HepG2 (cell line): ENCODE results near the gene KCNMA1. TPM values are rescaled to one million over a fixed set of nuclear protein-coding genes. Genes with fewer than 3 reads are reported as not detected.

Experiments
- ATAC-seq: fragments of 200-7000 bp; cut with Tn5 transposase; 3 replicates; pipeline ENCODE4 v1.9.1; 2020; ENCODE audit warnings: mild to moderate bottlenecking, moderate library complexity
- BruUV-seq: library from RNA; stranded (reverse); fragments of 400-500 nt; replicated peaks from 2 replicates; lab custom pipeline; 2021; lab: Mats Ljungman, UMichigan
- CTCF ChIA-PET: fragments of 300-600 bp; formaldehyde crosslinking; extraction: SDS; loops from one replicate; lab custom pipeline; 2021; ENCODE audit warnings: low total read pairs, inconsistent platforms, low intra/inter-chr PET ratio; lab: Yijun Ruan, JAX
- POLR2A ChIA-PET: fragments of 350-600 bp; sonication (Branson Sonifier 250); formaldehyde crosslinking; loops from one replicate; lab custom pipeline; 2020; ENCODE audit warnings: antibody characterized with exemption, inconsistent platforms; lab: Yijun Ruan, JAX
- DNase-seq: peaks from one replicate; pipeline ENCODE4 v3.0.0-alpha.2; 2015; ENCODE audit warnings: low spot score
- FAIRE-seq: peaks from 3 replicates; lab custom pipeline; 2011; peaks lifted over from hg19 to GRCh38; lab: Jason Lieb, UNC
- H2AFZ ChIP-seq: one replicate; pipeline ENCODE4 v1.6.1; 2011; ENCODE audit warnings: low read length, inconsistent platforms
- H3K27ac ChIP-seq: fragments of 300-600 bp; 3 replicates; pipeline ENCODE4 v1.8.0; 2011; ENCODE audit warnings: mixed run types, mild to moderate bottlenecking, mixed read lengths, low read length, inconsistent platforms; ENCODE audit not compliant: insufficient read depth; ENCODE audit errors: extremely low read length
- H3K27me3 ChIP-seq, 2 experiments: fragments of 200-600 bp in 1 of 2; 2 replicates in 1 of 2; 3 replicates in 1 of 2; pipeline versions ENCODE4 v1.6.0 to v1.8.0; 2011; ENCODE audit warnings: low read length in 2 of 2, mild to moderate bottlenecking in 2 of 2, moderate library complexity in 2 of 2, inconsistent platforms in 1 of 2; ENCODE audit not compliant: insufficient read depth in 2 of 2, control insufficient read depth in 1 of 2
- H3K36me3 ChIP-seq, 2 experiments: fragments of 200-600 bp in 1 of 2; replicated peaks in 1 of 2; 2 replicates in 1 of 2; 3 replicates in 1 of 2; pipeline versions ENCODE4 v1.5.1 to v1.8.0; 2011; ENCODE audit warnings: low read length in 2 of 2, inconsistent platforms in 1 of 2; ENCODE audit not compliant: insufficient read depth in 2 of 2, control insufficient read depth in 1 of 2
- H3K4me1 ChIP-seq: 2 replicates; pipeline ENCODE4 v1.5.1; 2012; ENCODE audit warnings: low read length, inconsistent platforms; ENCODE audit not compliant: insufficient read depth
- H3K4me2 ChIP-seq: 2 replicates; pipeline ENCODE4 v1.6.0; 2011; ENCODE audit warnings: low read depth, low read length, inconsistent platforms
- H3K4me3 ChIP-seq, 3 experiments: fragments of 200-600 bp in 1 of 3; sonication (generic), shearing (Covaris generic) in 1 of 3; replicated peaks in 1 of 3; 2 replicates each; pipeline ENCODE4 v1.5.1; 2011 to 2016; ENCODE audit warnings: low read length in 3 of 3, inconsistent platforms in 2 of 3, low read depth in 2 of 3, mild to moderate bottlenecking in 2 of 3, control low read depth in 1 of 3, mixed read lengths in 1 of 3; ENCODE audit not compliant: insufficient read depth in 1 of 3
- H3K79me2 ChIP-seq: one replicate; pipeline ENCODE4 v1.6.1; 2011; ENCODE audit warnings: low read length, inconsistent platforms; ENCODE audit not compliant: insufficient read depth
- H3K9ac ChIP-seq: 2 replicates; pipeline ENCODE4 v1.6.0; 2011; ENCODE audit warnings: mild to moderate bottlenecking, low read depth, low read length, inconsistent platforms; ENCODE audit not compliant: insufficient read depth
- H3K9me3 ChIP-seq: 2 replicates; pipeline ENCODE4 v1.5.1; 2012; ENCODE audit warnings: mild to moderate bottlenecking, low read length
- H4K20me1 ChIP-seq: 2 replicates; pipeline ENCODE4 v1.6.0; 2011; ENCODE audit warnings: inconsistent platforms, mild to moderate bottlenecking, low read length, moderate library complexity; ENCODE audit not compliant: insufficient read depth
- CBFB ChIP-seq: sonication (generic); formaldehyde crosslinking; IDR thresholded peaks from 2 replicates; pipeline ENCODE4 v1.4.0; 2020; ENCODE audit warnings: missing genetic modification reagents
- CCDC6 ChIP-seq: sonication (generic); formaldehyde crosslinking; IDR thresholded peaks from 2 replicates; pipeline ENCODE4 v1.8.1; 2022; ENCODE audit warnings: mild to moderate bottlenecking, missing genetic modification reagents, moderate library complexity
- MYC ChIP-seq: sonication (generic); formaldehyde crosslinking; IDR thresholded peaks from 2 replicates; pipeline ENCODE4 v1.9.0; 2021; ENCODE audit warnings: missing genetic modification reagents, borderline replicate concordance
- PBX3 ChIP-seq: sonication (generic); formaldehyde crosslinking; IDR thresholded peaks from 2 replicates; pipeline ENCODE4 v1.8.1; 2023; ENCODE audit warnings: missing genetic modification reagents, inconsistent platforms, borderline replicate concordance
- ZNF101 ChIP-seq: sonication (generic); formaldehyde crosslinking; IDR thresholded peaks from 2 replicates; pipeline ENCODE4 v1.4.0; 2020; ENCODE audit warnings: mild to moderate bottlenecking, low read depth, missing genetic modification reagents, borderline replicate concordance
- ZNF709 ChIP-seq: sonication (generic); formaldehyde crosslinking; IDR thresholded peaks from 2 replicates; pipeline ENCODE4 v1.5.0; 2020; ENCODE audit warnings: mild to moderate bottlenecking, missing genetic modification reagents
- ZNF891 ChIP-seq: sonication (generic); formaldehyde crosslinking; IDR thresholded peaks from 2 replicates; pipeline ENCODE4 v1.5.0; 2020; ENCODE audit warnings: mild to moderate bottlenecking, missing genetic modification reagents
- WGBS: methylation state at CpG from one replicate; pipeline ENCODE4 v1.1.6; 2017; ENCODE audit warnings: low lambda C conversion rate; 5-methylcytosine and 5-hydroxymethylcytosine counted together
- in situ Hi-C: cut with HindIII; loops from 2 replicates; pipeline ENCODE4 v1.10.0; 2017; ENCODE audit warnings: low pct_unique_long_range_greater_than_20kb; ENCODE audit not compliant: extremely low pct_ligation_motif_present
- intact Hi-C: fragments of 100-400 bp; cut with micrococcal nuclease; formaldehyde crosslinking; loops from one replicate; pipeline ENCODE4 v1.10.0; 2022; ENCODE audit not compliant: unreplicated experiment
- polyA plus RNA-seq, 8 experiments: library from polyadenylated mRNA; depleted of rRNA in 3 of 8; stranded (reverse) in 7 of 8; unstranded in 1 of 8; fragments of >200 nt; fragmentation: Illumina TruSeq in 4 of 8; extraction: Trizol in 4 of 8; gene quantifications; 2 replicates each; pipeline versions ENCODE4 v1.2.1 to v1.2.3, GENCODE V29; 2011 to 2016; ENCODE audit warnings: low read depth in 4 of 8, missing spikeins in 1 of 8, mixed read lengths in 1 of 8; ENCODE audit not compliant: insufficient read depth in 1 of 8
- total RNA-seq, 5 experiments: library from RNA; depleted of rRNA; stranded (reverse); fragments of >200 nt; fragmentation: Illumina TruSeq; extraction: Trizol; gene quantifications; 2 replicates each; pipeline ENCODE4 v1.2.3, GENCODE V29; 2016; ENCODE audit warnings: low read depth in 1 of 5
- TF ChIP-seq, protein P1 (sequence below): sonication (generic); formaldehyde crosslinking; IDR thresholded peaks from 2 replicates; pipeline ENCODE4 v1.5.0; 2020; ENCODE audit warnings: missing genetic modification reagents
- TF ChIP-seq, protein P2 (sequence below): sonication (generic); formaldehyde crosslinking; IDR thresholded peaks from 2 replicates; pipeline ENCODE4 v1.4.0; 2020; ENCODE audit warnings: missing genetic modification reagents

The KCNMA1 gene
- total and polyA plus RNA-seq, 2 of the 13 experiments (the other 11 are each of a cell fraction or from before 2014, with no cell fraction given): 0.02 TPM; not detected in 1

DNA sequence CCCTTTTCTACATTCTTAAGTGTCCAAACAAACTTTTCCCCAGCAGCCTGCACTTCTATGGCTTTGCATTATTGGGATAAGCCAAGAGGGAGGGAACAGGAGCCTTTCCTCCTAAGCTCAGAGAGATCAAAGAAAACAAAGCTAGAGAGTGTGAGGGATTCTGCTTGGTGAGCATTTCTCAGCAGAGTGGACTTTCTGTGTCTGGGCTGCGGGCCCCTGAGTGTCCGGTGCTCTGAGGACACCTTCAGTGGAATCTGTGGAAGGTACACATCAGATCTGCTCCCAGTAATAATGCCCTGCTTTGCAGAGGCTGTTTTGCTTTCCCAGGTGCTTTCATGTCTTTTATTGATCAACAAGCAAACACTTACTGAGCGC lies 50.2 kb downstream of the KCNMA1 start:
- intact Hi-C loops (no loop called here), in situ Hi-C loops (no loop called here)
- ChIA-PET POLR2A (no interaction called here), CTCF (no interaction called here)
- FAIRE-seq: no peak
- Histone ChIP-seq H2AFZ (no peak overlapping the region), H3K9me3 (no peaks in the 10 kb centered on the region), H3K9ac (no peak overlapping the region), H3K4me3 (no peak overlapping the region), H3K27me3 (peaks cover 3 to 8% of the 10 kb centered on the region in 2 experiments; a peak in 4 of 5 replicates), H3K4me1 (no peaks in the 10 kb centered on the region), H3K79me2 (no peaks in the 10 kb centered on the region), H4K20me1 (no peaks in the 10 kb centered on the region), H3K4me2 (no peak overlapping the region), H3K36me3 (no peaks in the 10 kb centered on the region), H3K27ac (no peak overlapping the region)
- BruUV-seq: no TSS peak
- WGBS: 6% methylated on average over 3 of the region's 3 CpGs
- no peak for DNase-seq
- TF ChIP-seq, protein P1, sequence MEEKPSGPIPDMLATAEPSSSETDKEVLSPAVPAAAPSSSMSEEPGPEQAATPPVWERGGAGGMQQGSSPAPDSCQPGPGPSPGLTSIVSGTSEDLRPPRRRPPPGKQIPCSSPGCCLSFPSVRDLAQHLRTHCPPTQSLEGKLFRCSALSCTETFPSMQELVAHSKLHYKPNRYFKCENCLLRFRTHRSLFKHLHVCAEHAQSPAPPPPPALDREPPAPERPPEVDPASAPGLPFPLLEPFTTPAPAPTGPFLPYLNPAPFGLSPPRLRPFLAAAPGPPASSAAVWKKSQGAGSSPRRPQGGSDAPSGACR (CRISPR knock-in tag): no peak
- TF ChIP-seq CBFB (CRISPR knock-in tag) (no peak), ZNF709 (CRISPR knock-in tag) (no peak), PBX3 (CRISPR knock-in tag) (no peak), MYC (CRISPR knock-in tag) (no peak), CCDC6 (CRISPR knock-in tag) (no peak), ZNF891 (CRISPR knock-in tag) (no peak), ZNF101 (CRISPR knock-in tag) (no peak)
- TF ChIP-seq, protein P2, sequence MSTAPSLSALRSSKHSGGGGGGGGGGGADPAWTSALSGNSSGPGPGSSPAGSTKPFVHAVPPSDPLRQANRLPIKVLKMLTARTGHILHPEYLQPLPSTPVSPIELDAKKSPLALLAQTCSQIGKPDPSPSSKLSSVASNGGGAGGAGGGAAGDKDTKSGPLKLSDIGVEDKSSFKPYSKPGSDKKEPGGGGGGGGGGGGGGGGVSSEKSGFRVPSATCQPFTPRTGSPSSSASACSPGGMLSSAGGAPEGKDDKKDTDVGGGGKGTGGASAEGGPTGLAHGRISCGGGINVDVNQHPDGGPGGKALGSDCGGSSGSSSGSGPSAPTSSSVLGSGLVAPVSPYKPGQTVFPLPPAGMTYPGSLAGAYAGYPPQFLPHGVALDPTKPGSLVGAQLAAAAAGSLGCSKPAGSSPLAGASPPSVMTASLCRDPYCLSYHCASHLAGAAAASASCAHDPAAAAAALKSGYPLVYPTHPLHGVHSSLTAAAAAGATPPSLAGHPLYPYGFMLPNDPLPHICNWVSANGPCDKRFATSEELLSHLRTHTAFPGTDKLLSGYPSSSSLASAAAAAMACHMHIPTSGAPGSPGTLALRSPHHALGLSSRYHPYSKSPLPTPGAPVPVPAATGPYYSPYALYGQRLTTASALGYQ (CRISPR knock-in tag): no peak
- peak; percentile 38; the same call in 1 of the 3 replicates for ATAC-seq
